ENCODE data around the gene HCCS.
"Not testable (repeated sequence)": the region's sequence is repeated elsewhere in the genome, so short reads cannot be mapped to it uniquely, and the experiment has no call there.

The HCCS gene

DNA sequence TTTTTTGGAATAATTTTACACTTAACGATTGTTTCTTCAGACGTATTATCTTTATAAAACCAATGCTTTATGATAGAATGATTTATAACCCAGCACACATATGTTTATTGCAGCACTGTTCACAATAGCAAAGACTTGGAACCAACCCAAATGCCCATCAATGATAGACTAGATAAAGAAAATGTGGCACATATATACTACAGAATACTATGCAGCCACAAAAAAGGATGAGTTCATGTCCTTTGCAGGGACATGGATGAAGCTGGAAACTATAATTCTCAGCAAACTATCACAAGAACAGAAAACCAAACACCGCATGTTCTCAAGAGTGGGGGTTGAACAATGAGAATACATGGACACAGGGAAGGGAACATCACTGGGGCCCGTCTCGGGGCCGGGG is 12.0 kb downstream of the HCCS start:
- not testable (repeated sequence) for DNase-seq (ENCODE audit: low spot score)

DNA sequence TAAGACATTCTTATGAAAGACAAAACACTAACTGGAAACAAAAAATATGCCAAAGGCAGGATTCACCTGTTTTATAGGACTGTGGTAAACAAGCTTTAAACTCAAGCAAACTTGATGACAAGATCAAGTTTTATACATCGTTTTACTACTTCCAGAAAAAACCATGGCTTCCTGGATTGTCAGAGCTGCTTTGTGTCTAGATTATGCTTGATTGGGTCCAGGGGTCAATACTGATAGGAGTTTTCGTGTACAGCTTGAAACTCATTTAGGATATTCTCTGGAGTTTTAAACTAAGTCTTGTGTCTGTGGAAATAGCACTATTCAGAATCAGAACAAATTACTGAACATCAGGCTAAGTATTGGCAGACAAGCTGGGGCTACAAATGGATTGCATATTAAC is 13.0 kb downstream of the HCCS start:
- DNase-seq (ENCODE audit: low spot score) = no peak

DNA sequence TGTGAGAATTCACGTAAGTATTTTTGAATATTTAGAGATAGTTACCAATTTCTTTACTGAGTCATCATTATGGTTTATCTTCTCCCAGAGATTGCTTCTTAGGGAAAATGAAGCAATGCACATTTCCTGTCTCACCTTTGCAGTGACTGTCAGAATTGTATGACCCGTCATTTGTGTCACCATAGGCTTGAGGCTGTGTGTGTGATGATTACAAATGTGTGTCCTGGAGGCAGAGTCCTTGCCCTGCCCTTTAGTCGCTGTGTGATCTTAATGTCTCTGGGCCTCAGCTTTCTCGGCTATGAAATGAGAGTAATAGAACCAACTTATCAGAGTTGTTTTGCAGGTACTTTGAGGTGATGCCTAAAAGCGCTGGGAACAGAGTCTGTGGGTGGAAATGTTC is 13.9 kb downstream of the HCCS start:
- DNase-seq (ENCODE audit: low spot score) = no peak

DNA sequence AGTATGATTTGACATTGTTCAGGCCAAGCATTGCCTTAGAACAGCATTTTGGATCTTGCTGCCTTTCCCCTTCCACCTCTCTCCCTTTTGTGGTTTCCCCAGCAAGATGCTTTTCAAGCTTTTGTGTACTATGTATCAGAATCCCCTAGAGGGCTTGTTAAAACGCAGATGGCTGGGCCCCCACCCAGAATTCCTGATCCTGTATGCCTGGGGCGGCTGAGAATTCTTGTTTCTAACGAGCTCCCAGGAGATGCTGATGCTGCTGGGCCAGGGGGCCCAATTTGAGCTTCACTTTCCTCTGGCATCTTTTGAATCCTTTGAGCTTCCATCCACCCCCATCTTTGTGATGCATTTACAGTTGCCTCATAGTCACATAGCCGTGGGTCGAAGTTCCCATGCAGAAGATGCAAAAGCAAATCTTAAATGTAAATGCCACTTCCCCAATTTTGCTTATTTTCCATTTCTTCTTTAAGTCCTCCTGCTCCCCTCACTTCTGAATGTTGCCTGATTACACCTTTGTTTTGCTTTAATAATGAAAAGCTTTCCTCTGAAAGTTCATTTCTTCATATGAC is 18.5 kb downstream of the HCCS start:
- no peak for DNase-seq (ENCODE audit: low spot score)

DNA sequence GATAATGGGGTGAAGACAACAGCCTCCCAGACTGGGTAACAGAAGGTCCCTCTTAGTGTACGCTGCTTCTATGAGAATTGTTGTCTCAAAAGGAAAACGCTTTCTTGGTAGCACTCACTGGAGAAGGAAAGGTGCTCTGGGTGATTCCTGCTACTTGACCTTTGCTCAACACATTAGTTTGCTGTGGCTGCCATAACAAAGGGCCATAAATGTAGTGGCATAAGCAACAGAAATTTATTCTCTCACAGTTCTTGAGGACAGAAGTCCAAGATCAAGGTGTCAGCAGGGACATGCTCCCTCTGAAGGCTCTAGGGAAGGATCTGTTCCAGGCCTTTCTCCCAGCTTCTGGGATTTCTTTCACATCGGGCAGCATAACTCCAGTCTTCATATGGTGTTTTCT is 19.0 kb downstream of the HCCS start:
- DNase-seq (ENCODE audit: low spot score) = no peak

DNA sequence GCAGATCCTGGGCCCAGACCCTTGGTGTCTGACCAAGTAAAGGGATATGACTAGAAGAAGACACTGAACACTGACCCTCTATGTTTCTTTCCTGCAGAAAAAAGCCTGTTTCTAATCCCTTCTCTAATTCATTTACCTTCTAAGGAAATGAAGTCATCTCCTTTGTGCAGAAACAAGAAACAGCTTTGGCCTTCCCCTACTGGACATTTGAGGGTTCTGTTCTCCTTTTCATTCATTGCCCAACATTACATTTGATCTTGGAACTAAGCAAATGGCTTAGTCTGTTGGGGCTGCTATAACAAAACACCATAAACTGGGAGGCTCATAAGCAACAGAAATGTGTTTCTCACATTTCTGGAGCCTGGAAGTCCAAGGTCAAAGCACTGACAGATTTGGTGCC is 20.0 kb downstream of the HCCS start:
- no peak for DNase-seq (ENCODE audit: low spot score)

DNA sequence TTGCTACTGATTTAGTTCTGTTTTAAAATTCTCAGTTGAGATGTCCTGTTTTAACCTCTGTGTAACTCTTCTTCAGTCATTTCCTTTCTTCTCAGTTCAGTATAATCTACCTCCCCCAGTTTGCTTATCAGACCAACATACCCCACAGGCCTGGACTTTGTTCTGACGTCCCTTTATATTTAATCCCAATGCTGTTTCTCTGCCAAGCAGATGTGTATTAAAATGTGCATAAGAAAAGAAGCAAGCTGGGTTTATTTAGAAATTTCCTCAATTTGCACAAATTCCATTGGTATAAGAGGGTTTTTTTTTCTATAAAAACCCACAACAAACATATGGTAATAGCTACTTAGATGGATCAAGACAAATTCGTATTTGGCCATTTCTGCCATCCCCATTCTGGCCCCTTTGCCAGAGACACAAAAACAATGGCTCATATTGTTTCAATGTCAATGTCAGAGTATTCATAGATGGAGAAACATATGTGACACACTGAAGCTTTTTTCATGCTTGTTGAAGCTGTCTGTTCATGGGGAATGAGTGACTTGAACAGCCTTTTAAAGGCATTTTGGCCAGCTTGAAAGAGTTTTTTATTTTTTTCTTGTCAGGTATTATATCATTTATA is 24.5 kb downstream of the HCCS start:
- no peak for DNase-seq (ENCODE audit: low spot score)

DNA sequence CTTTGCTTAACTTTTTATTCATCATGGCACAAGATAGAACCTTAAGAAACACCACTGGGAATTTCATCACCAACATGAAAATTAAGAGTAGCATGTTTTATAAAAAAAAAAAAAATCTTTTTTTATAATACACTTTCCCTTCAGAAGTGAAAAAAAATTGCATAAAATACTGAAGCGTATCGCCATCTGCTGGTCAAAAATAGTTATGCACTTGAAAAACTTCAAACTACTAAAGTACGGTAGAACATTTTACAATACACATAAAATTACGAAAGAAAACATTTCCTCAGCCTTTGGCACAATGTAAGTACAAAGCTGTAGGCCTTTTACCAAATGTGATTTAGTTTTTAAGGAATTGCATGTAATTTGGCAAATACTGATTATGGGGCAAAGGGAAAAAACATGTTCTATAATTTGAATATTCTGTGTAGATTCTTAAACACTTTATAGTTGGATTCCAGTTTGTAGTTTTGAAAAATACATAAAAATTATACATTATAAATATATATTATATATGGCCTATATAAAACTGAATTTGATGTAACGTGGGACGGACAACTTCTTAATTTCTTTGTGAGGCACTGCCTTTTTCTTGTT is 26.5 kb downstream of the HCCS start:
- peak; percentile 26 for DNase-seq (ENCODE audit: low spot score)

DNA sequence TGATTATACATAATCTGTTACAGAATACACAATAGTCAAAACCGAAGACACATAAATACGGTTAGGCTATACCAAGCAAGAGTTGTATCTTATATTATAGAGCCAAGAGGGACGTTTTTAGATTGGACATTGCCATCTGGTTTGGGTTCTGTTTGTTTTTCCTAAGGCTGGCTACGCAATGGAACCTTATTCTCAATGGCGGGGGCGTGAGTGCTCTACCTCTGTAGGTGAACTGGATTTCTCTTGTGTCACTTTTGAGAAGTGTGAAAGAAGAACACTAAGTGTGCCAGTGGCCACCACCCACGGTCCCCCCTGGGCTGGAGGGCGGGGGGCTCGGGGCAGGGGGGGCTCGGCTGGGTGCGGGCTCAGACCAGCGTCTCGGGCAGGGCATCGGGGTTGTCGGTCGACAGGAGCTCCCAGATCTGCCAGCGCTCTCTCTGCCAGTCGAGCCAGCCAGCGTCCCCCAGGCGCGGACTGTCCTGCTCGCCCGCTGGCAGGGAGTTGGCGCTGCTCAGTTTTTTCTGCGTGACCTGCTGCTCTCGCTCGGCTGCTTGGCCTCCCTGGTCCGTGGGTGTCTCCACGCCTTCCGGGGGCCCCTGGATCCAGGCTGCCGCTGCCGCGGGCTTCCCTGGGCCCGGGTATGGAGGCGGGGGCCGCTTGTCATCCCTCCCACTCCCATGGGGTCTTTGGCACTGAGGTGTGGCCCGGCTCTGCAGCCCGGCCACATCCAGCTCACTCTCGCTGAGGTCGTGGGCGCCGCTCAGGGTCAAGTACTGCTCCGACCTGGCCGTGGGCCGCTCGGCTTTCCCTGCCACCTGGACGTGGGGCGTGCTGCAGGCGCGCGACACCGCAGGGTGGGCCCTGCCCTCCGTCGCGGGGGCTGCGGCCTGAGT is 27.6 kb downstream of the HCCS start:
- peak; percentile 3 for DNase-seq (ENCODE audit: low spot score)

DNA sequence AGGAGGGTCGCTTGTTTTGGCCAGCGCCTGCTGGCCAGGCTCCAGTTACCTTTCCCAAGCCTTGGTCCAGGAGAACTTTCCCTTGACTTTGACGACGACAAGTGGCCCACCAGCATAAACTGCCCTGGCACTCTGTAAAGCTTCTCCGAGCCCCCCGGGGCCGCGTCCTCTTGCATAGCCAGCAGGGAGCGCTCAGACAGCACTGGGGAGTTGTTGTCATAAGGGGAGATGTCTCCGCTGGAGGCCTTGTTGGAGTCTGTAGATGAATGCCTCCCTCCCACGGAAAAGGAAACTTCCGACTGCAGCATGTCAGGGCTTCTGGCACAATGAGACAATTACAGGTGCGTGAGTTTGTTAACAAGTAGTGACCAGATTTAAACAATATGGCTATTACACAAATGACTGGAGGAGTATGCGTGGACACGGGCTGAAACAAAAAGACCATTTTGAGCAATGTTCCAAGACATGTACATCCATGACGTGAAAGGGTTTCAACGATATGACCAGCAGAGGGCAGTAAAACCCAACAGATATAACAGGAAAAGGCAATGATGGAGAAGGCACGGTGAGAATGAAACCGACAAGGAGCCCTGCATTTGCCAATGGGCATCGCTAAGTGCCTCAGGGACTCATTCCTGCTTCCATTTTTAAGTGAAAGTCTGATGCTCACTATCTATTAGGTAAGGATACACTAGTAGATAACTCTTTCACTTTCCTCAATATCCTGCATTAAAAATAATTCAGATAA is 33.0 kb downstream of the HCCS start:
- DNase-seq (ENCODE audit: low spot score) = peak; percentile 76

DNA sequence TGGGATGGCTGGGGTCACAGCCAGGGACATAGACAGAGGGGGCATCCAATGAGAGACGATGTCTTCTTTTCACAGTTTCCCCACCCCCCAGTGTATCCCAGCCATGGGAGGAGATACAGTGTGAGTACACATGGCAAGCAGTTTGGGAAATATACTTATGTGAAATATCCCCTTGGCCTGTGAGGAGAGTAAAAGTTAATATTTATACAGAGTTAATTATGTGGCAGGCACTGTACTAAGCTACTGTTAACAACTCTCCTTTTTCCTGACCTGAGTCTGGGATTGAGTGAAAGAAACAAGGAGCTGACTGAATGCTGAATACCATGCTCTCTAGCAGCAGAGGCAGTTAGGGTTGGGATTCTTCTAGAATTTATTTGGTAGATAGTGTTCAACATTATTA is 35.3 kb downstream of the HCCS start:
- no peak for DNase-seq (ENCODE audit: low spot score)

DNA sequence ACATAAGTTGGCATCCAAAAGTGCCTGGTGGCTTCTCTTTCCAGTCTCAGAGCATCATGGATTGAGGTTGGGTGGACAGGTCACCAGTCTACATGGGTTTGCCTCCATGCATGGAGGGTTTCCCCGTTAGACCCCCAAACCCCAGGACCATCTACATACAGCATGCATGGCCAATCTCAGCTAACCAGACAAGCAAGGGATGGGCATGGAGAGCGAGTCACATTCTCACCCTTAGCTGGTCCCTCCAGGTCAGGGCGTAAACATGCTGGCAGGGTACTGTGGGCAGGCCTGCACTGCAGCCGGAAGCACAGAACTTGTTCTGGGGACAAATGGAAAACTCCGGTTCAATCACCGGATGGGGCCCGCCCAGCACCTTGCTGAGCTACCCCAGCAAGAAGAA is 37.3 kb downstream of the HCCS start:
- no peak for DNase-seq (ENCODE audit: low spot score)

DNA sequence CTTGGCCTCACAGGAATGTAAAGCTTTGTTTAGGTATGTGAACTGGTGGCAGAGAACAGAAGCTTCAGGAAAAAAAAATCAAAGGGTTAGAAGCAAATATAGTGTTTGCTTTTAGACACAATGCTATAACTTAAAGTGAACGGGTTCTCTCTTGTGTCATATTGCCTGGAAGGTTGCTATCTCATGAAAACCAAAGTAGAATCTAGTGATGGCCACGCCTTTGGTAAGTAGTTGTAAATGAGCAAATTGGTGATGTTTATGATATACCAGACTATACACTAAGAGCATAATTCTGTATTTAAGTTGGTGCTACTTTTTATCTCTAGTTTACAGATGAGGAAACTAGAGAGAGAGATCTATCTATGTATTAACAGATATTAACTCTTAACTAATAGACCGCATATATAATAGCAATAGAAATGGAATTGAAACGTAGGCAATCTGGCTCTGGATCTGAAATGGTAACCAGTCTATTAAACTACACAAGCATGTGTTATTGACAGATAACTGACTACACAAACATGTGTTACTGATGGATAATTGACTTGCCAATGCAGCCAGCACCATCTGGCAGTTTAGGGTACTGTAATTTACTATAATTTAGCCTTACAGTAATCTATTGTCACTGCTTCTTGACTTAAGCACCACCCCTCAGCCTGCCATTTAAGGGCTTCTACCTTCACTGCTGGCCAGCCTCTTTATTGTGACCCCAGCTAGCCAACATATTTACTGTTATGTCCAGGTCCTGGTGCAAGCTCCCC is 40.8 kb downstream of the HCCS start:
- no peak for DNase-seq (ENCODE audit: low spot score)

DNA sequence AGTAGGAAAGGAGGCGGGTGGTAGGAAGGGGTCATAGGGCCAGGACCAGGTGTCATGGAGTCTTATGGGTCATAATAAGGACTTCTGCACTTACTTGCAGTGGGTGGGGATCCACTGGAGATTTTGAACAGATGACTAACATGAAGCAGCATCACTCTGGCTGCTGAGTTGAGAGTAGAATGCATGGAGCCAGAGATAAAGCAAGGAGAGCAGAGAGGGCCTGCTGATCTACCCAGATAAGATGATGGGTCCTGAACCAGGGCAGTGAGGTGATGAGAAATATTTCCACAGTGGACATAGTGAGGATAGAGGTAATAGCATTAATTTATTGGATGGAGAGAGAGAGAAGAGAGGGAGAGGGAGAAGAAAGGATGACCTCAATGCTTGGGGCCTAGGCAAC is 48.0 kb downstream of the HCCS start:
- no peak for DNase-seq (ENCODE audit: low spot score)

DNA sequence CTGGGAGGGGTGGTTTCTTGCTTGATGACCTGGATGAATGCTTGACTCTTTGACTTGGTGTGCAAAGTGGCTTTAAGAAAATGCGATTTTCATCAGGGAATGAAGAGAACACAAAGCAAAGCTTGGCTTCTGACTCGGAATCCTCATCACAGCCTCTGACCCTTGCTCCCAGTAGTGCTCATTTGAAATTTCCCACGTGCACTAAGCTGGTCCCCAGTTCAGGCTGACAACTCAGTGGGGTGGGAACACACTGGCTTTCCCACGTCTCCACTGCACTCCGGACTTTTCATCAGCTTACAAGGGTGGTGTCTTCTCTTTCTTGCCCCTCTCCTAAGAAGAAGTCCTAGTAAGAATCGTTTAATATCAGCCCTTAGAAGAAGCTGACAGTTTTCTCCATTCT is 53.3 kb downstream of the HCCS start:
- DNase-seq (ENCODE audit: low spot score) = no peak

DNA sequence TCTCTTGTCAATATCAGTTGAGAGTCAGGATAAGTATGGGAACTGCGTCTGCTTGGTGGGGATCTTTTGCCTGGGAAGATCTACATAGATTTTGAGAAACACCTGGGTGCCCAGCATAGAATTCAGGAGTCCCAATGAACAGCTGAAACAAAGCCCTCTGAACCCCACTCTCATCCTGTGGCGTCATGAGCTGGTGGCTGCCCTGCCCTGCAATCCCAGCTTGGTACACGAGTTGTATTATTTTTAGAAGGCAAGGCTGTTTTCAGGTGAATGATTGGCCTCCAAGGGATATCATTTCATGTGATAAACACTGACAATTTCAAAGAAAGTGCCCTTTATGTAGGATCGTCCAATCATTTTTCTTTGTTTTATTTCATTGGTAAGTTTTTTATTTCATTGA is 60.8 kb downstream of the HCCS start:
- DNase-seq (ENCODE audit: low spot score) = no peak

DNA sequence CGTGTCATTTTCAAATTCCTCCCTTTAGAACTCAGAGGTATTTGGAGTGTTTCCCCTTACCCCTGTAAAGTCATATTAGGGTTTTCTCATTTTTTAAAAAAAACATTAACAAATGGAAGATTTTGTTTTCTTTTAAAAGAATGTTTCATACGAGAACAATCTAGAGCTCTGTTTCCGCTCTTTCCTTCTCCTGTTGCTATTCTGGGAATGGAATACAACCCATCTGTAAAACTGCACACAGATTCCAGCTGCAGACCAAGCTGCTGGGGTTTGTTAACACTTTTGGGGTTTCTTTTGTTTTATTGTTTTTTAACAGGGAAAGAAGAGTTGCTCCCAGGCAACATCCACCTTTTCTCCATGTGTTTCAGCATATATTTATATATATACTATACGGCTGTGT is 61.3 kb downstream of the HCCS start:
- no peak for DNase-seq (ENCODE audit: low spot score)
